Fibroblast of skin of right quadriceps (primary cell): ENCODE data around the gene PTHLH.

Experiments used
- DNase-seq: peaks from one replicate; pipeline ENCODE4 v3.0.0-alpha.2; 2013

Gene PTHLH

GRCh38 chr12:27973487-27973890 is 956 bp upstream of the PTHLH start:
- DNase-seq, result no peak

- DNase-seq, result no peak
Measured at GRCh38 chr12:27971606-27972005, 927 bp downstream of the PTHLH start.

GRCh38 chr12:27971121-27971489 is 1.4 kb downstream of the PTHLH start:
- DNase-seq, result no peak

GRCh38 chr12:27970401-27971120 is 2.0 kb downstream of the PTHLH start:
- DNase-seq, result peak; percentile 30

- DNase-seq, result peak; percentile 48
Measured at GRCh38 chr12:27969624-27970400, 2.7 kb downstream of the PTHLH start.

GRCh38 chr12:27968972-27969623 is 3.4 kb downstream of the PTHLH start:
- peak; percentile 21 for DNase-seq

- peak; percentile 74 for DNase-seq
Measured at GRCh38 chr12:27967551-27968054, 4.9 kb downstream of the PTHLH start.

GRCh38 chr12:27966870-27967269 is 5.7 kb downstream of the PTHLH start:
- DNase-seq, result peak; percentile 94

GRCh38 chr12:27965966-27966365 is 6.6 kb downstream of the PTHLH start:
- DNase-seq, result peak; percentile 23

- peak; percentile 69 for DNase-seq
Measured at GRCh38 chr12:27965411-27965810, 7.1 kb downstream of the PTHLH start.

GRCh38 chr12:27964123-27964522 is 8.4 kb downstream of the PTHLH start:
- DNase-seq, result no peak

- DNase-seq, result peak; percentile 10
Measured at GRCh38 chr12:27960821-27961220, 11.7 kb downstream of the PTHLH start.

GRCh38 chr12:27958675-27959074 is 13.9 kb downstream of the PTHLH start:
- no peak for DNase-seq

GRCh38 chr12:27957366-27957765 is 15.2 kb downstream of the PTHLH start:
- no peak for DNase-seq

GRCh38 chr12:27953817-27954216 is 18.7 kb downstream of the PTHLH start:
- DNase-seq, result no peak

- no peak for DNase-seq
Measured at GRCh38 chr12:27953348-27953747, 19.2 kb downstream of the PTHLH start.

GRCh38 chr12:27952510-27952909 is 20.0 kb downstream of the PTHLH start:
- no peak for DNase-seq

- no peak for DNase-seq
Measured at GRCh38 chr12:27951898-27952297, 20.6 kb downstream of the PTHLH start.

- peak; percentile 63 for DNase-seq
Measured at GRCh38 chr12:27946421-27946820, 26.1 kb downstream of the PTHLH start.

- DNase-seq, result peak; percentile 73
Measured at GRCh38 chr12:27940756-27941402, 31.7 kb downstream of the PTHLH start.

GRCh38 chr12:27940245-27940644 is 32.3 kb downstream of the PTHLH start:
- no peak for DNase-seq

GRCh38 chr12:27937768-27938167 is 34.8 kb downstream of the PTHLH start:
- DNase-seq, result no peak

- DNase-seq, result no peak
Measured at GRCh38 chr12:27936196-27936595, 36.3 kb downstream of the PTHLH start.
